Trophoblast cell (in vitro differentiated cells and primary cell): ENCODE data around the gene TACC2.
A peak's percentile ranks its signal among the peaks of the same experiment; 100 is the strongest.
"Not testable (repeated sequence)": the region's sequence is repeated elsewhere in the genome, so short reads cannot be mapped to it uniquely, and the experiment has no call there.

Experiments
- DNase-seq, 2 donors: peaks; one replicate each; pipeline ENCODE4 v3.0.0-alpha.2; 2016
- H2AFZ ChIP-seq: 2 replicates; pipeline ENCODE4 v1.6.1; 2013; ENCODE audit warnings: low read length, moderate library complexity, mild to moderate bottlenecking; ENCODE audit not compliant: insufficient read depth, poor library complexity
- H2AK5ac ChIP-seq: 2 replicates; pipeline ENCODE4 v1.6.1; 2013; ENCODE audit warnings: mild to moderate bottlenecking, low read length
- H2BK120ac ChIP-seq: 2 replicates; pipeline ENCODE4 v1.6.1; 2013; ENCODE audit warnings: low read length, mild to moderate bottlenecking, moderate library complexity; ENCODE audit not compliant: insufficient read depth, poor library complexity
- H2BK12ac ChIP-seq: 2 replicates; pipeline ENCODE4 v1.6.1; 2013; ENCODE audit warnings: mild to moderate bottlenecking, low read length, moderate library complexity
- H2BK5ac ChIP-seq: 2 replicates; pipeline ENCODE4 v1.6.1; 2013; ENCODE audit warnings: low read length, low read depth, moderate library complexity, mild to moderate bottlenecking; ENCODE audit not compliant: poor library complexity
- H3K14ac ChIP-seq: 2 replicates; pipeline ENCODE4 v1.6.1; 2013; ENCODE audit warnings: mild to moderate bottlenecking, low read length
- H3K18ac ChIP-seq: 2 replicates; pipeline ENCODE4 v1.6.1; 2013; ENCODE audit warnings: mild to moderate bottlenecking, low read length
- H3K23ac ChIP-seq: 2 replicates; pipeline ENCODE4 v1.6.1; 2013; ENCODE audit warnings: low read length
- H3K27ac ChIP-seq: 2 replicates; pipeline ENCODE4 v1.5.1; 2013; ENCODE audit warnings: low read depth, mild to moderate bottlenecking, inconsistent platforms, low read length, moderate library complexity
- H3K27me3 ChIP-seq: 2 replicates; pipeline ENCODE4 v1.6.1; 2013; ENCODE audit warnings: inconsistent platforms, mild to moderate bottlenecking, low read length, moderate library complexity; ENCODE audit not compliant: insufficient read depth
- H3K36me3 ChIP-seq, 2 experiments: 1 replicate in 1 of 2; 2 replicates in 1 of 2; pipeline ENCODE4 v1.6.1; 2013; ENCODE audit warnings: low read length in 2 of 2, mild to moderate bottlenecking in 2 of 2, moderate library complexity in 1 of 2; ENCODE audit not compliant: insufficient read depth in 2 of 2, control insufficient read depth in 1 of 2
- H3K4ac ChIP-seq: 2 replicates; pipeline ENCODE4 v1.6.1; 2013; ENCODE audit warnings: low read depth, mild to moderate bottlenecking, low read length, moderate library complexity
- H3K4me1 ChIP-seq, 2 experiments: 1 replicate in 1 of 2; 2 replicates in 1 of 2; pipeline ENCODE4 v1.6.1; 2013; ENCODE audit warnings: low read length in 2 of 2, mild to moderate bottlenecking in 2 of 2, moderate library complexity in 1 of 2; ENCODE audit not compliant: insufficient read depth in 2 of 2, control insufficient read depth in 1 of 2
- H3K4me2 ChIP-seq: 2 replicates; pipeline ENCODE4 v1.6.1; 2013; ENCODE audit warnings: inconsistent platforms, mild to moderate bottlenecking, low read length, moderate library complexity
- H3K4me3 ChIP-seq: 2 replicates; pipeline ENCODE4 v1.5.1; 2013; ENCODE audit warnings: mild to moderate bottlenecking, low read depth, low read length, inconsistent platforms
- H3K79me1 ChIP-seq: one replicate; pipeline ENCODE4 v1.6.1; 2013; ENCODE audit warnings: low read length
- H3K79me2 ChIP-seq: 2 replicates; pipeline ENCODE4 v1.6.1; 2013; ENCODE audit warnings: low read length, mild to moderate bottlenecking; ENCODE audit not compliant: control insufficient read depth, insufficient read depth, poor library complexity
- H3K9ac ChIP-seq: 2 replicates; pipeline ENCODE4 v1.6.1; 2013; ENCODE audit warnings: mild to moderate bottlenecking, low read length
- H3K9me3 ChIP-seq: 2 replicates; pipeline ENCODE4 v1.6.1; 2013; ENCODE audit warnings: low read depth, mild to moderate bottlenecking, control low read depth, inconsistent platforms, low read length; ENCODE audit not compliant: insufficient read depth
- H4K12ac ChIP-seq: 2 replicates; pipeline ENCODE4 v1.6.1; 2013; ENCODE audit warnings: low read depth, mild to moderate bottlenecking, low read length, moderate library complexity
- H4K8ac ChIP-seq: 2 replicates; pipeline ENCODE4 v1.6.1; 2013; ENCODE audit warnings: low read depth, mild to moderate bottlenecking, low read length, moderate library complexity
- H4K91ac ChIP-seq: one replicate; pipeline ENCODE4 v1.6.1; 2013; ENCODE audit warnings: low read depth, mild to moderate bottlenecking, low read length, moderate library complexity
- WGBS: extraction: QIAGEN DNeasy Blood & Tissue Kit; methylation state at CpG from one replicate; pipeline ENCODE4 v1.1.7; 2013; ENCODE audit warnings: missing lambda C conversion rate; ENCODE audit not compliant: insufficient read length, insufficient coverage; ENCODE audit errors: extremely low coverage; 5-methylcytosine and 5-hydroxymethylcytosine counted together

TACC2 gene

DNA sequence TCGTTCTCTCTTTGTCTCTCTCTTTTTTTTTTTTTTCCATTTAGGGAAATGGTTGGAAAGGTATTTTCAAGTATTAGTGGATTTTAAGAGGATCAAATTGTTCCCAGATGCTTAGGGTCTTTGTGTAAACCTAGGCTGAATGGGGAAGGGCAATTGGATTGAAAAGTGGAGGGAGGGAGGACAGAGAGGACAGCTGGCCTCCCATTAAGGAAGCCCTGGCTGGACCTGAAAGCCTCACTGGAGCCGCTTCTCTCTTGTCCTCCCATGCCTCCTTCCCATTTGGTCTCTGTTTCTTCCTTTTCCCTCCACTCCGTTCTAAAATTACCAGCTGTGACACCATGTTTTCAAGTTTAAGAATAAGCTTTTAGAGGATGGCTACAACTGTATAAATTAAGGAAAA lies 104.1 kb downstream of the TACC2 start:
- Histone ChIP-seq H3K9ac (no peak overlapping the region), H3K4ac (no peak overlapping the region), H4K12ac (no peak overlapping the region), H3K27me3 (no peaks in the 10 kb centered on the region), H2BK12ac (no peak overlapping the region), H2AK5ac (no peak overlapping the region), H3K9me3 (peaks cover 2% of the 10 kb centered on the region), H4K8ac (no peak overlapping the region), H4K91ac (no peak overlapping the region), H3K18ac (no peak overlapping the region), H3K36me3 (no peaks in the 10 kb centered on the region), H3K79me1 (no peaks in the 10 kb centered on the region), H2BK120ac (no peak overlapping the region), H3K27ac (no peak overlapping the region), H3K4me2 (no peak overlapping the region), H2BK5ac (no peak overlapping the region), H3K23ac (no peak overlapping the region), H3K14ac (no peak overlapping the region), H3K79me2 (no peaks in the 10 kb centered on the region), H2AFZ (no peak overlapping the region), H3K4me3 (no peak overlapping the region), H3K4me1 (no peaks in the 10 kb centered on the region)
- no peak for DNase-seq
- WGBS, result no CpG with 5 or more reads among the region's 3 CpGs

DNA sequence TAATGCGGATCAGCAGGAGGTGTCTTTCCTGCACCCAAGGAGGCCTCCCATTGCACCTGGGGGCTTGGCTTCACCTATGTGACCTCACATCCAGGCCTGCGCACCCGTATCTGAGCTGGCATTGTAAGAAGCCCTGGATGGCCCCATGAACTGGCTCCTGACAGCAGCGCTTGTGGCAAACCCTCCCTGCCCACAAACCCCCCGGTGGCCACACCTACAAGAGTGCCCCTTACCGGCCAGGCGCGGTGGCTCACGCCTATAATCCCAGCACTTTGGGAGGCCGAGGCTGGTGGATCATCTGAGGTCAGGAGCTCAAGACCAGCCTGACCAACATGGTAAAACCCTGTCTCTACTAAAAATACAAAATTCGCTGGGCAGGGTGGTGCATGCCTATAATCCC lies 107.2 kb downstream of the TACC2 start:
- WGBS, result no CpG with 5 or more reads among the region's 11 CpGs
- not testable (repeated sequence) for H2AFZ ChIP-seq, H3K23ac ChIP-seq, H3K4me2 ChIP-seq, H3K4ac ChIP-seq, H4K12ac ChIP-seq, H3K27ac ChIP-seq, H3K9ac ChIP-seq, H3K14ac ChIP-seq, H3K79me2 ChIP-seq, H2AK5ac ChIP-seq, H3K9me3 ChIP-seq, H3K18ac ChIP-seq, H3K4me3 ChIP-seq, H4K91ac ChIP-seq, H2BK5ac ChIP-seq, H3K27me3 ChIP-seq, H3K79me1 ChIP-seq, H3K36me3 ChIP-seq, H2BK12ac ChIP-seq, H4K8ac ChIP-seq, DNase-seq, H2BK120ac ChIP-seq, H3K4me1 ChIP-seq

DNA sequence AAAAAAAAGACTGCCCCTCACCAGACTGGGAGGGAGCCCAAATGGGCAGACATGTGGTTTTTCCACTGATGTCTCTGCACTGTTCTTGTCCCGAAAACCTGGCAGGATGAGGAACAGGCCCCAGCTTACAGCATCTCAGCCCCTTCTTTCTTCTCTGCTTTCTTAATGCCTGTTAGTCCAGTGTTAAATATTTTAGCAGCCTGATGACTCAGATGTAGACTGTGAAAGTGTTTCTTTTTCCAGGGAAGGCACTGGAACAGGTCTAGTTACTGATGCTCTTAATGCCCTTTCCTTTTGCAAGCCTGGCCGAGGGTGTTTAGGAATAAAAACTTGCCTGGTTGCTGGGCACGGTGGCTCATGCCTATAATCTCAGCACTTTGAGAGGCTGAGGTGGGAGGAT lies 107.7 kb downstream of the TACC2 start:
- H2BK12ac ChIP-seq, result no peak overlapping the region
- no peak overlapping the region for H4K8ac ChIP-seq
- no peaks in the 10 kb centered on the region for H3K27me3 ChIP-seq
- no peaks in the 10 kb centered on the region for H3K79me2 ChIP-seq
- no peaks in the 10 kb centered on the region for H3K36me3 ChIP-seq
- H2BK5ac ChIP-seq, result no peak overlapping the region
- H2AK5ac ChIP-seq, result no peak overlapping the region
- no peak overlapping the region for H2AFZ ChIP-seq
- H4K91ac ChIP-seq, result no peak overlapping the region
- H3K79me1 ChIP-seq, result no peaks in the 10 kb centered on the region
- no peak overlapping the region for H3K4me3 ChIP-seq
- H3K9me3 ChIP-seq, result peaks cover 2% of the 10 kb centered on the region
- no peak overlapping the region for H3K4me2 ChIP-seq
- no CpG with 5 or more reads among the region's 3 CpGs for WGBS
- H3K4ac ChIP-seq, result no peak overlapping the region
- no peaks in the 10 kb centered on the region for H3K4me1 ChIP-seq
- H3K14ac ChIP-seq, result no peak overlapping the region
- H3K23ac ChIP-seq, result no peak overlapping the region
- no peak overlapping the region for H4K12ac ChIP-seq
- DNase-seq, result peak in 1 of 2 donors; percentile 43
- H3K27ac ChIP-seq, result no peak overlapping the region
- no peak overlapping the region for H2BK120ac ChIP-seq
- no peak overlapping the region for H3K18ac ChIP-seq
- H3K9ac ChIP-seq, result no peak overlapping the region

DNA sequence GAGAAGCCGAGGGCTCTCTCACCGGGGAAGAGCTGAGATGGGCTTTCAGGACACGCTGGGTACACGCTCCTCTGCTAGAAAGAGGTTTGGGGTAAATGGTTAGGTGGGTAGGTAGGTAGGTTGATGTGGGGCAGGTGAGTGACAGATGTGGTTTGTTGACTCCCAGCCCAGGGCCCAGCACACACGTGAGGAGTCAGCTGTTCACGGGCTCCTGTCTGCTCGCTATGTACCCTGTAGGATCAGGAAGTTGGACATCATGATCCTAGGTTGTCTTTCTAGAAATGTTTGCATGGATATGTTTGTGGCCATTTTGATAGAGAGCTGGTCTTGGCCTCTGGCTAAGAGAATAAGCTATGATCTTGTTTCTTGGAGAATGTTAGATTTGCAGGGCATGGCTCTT lies 109.0 kb downstream of the TACC2 start:
- Histone ChIP-seq H3K79me2 (no peaks in the 10 kb centered on the region), H2AK5ac (no peak overlapping the region), H3K79me1 (no peaks in the 10 kb centered on the region), H3K9me3 (peaks cover 2% of the 10 kb centered on the region), H3K4me1 (peaks cover 4 to 6% of the 10 kb centered on the region in 2 experiments), H3K9ac (no peak overlapping the region), H3K4me3 (no peak overlapping the region), H4K12ac (no peak overlapping the region), H3K14ac (no peak overlapping the region), H3K36me3 (no peaks in the 10 kb centered on the region), H2BK12ac (no peak overlapping the region), H3K18ac (no peak overlapping the region), H4K8ac (no peak overlapping the region), H2BK5ac (no peak overlapping the region), H2BK120ac (no peak overlapping the region), H3K4me2 (no peak overlapping the region), H3K4ac (no peak overlapping the region), H3K23ac (no peak overlapping the region), H2AFZ (no peak overlapping the region), H3K27ac (no peak overlapping the region), H4K91ac (no peak overlapping the region), H3K27me3 (no peaks in the 10 kb centered on the region)
- DNase-seq, result no peak
- no CpG with 5 or more reads among the region's 7 CpGs for WGBS
